PFSK-1 (cell line): ENCODE measurements around the gene INTS3.

Experiments
- FOXP2 ChIP-seq: optimal IDR thresholded peaks from 2 replicates; pipeline ENCODE3; 2011; ENCODE audit warnings: borderline replicate concordance, control low read depth, inconsistent platforms; ENCODE audit not compliant: insufficient read depth; ENCODE audit errors: extremely low read length, extremely low read depth
- POLR2AphosphoS5 ChIP-seq: IDR thresholded peaks from 2 replicates; pipeline ENCODE4 v1.6.1; 2012; ENCODE audit warnings: low read depth, mild to moderate bottlenecking, control low read depth, low read length, moderate library complexity
- SIN3A ChIP-seq: IDR thresholded peaks from 2 replicates; pipeline ENCODE4 v1.6.1; 2012; ENCODE audit warnings: mild to moderate bottlenecking, low read length, moderate library complexity, borderline replicate concordance; ENCODE audit not compliant: insufficient read depth
- TAF1 ChIP-seq: IDR thresholded peaks from 2 replicates; pipeline ENCODE4 v1.6.1; 2012; ENCODE audit warnings: low read length, control low read depth, borderline replicate concordance; ENCODE audit not compliant: insufficient read depth
- TF ChIP-seq, protein P1 (sequence below), 2 experiments: IDR thresholded peaks; 2 replicates each; pipeline versions ENCODE4 v1.6.1 to v1.8.0; 2011 to 2012; ENCODE audit warnings: low read depth in 2 of 2, low read length in 2 of 2, control low read depth in 1 of 2, inconsistent platforms in 1 of 2, mild to moderate bottlenecking in 1 of 2, moderate library complexity in 1 of 2; ENCODE audit not compliant: insufficient read depth in 1 of 2

The INTS3 gene

DNA sequence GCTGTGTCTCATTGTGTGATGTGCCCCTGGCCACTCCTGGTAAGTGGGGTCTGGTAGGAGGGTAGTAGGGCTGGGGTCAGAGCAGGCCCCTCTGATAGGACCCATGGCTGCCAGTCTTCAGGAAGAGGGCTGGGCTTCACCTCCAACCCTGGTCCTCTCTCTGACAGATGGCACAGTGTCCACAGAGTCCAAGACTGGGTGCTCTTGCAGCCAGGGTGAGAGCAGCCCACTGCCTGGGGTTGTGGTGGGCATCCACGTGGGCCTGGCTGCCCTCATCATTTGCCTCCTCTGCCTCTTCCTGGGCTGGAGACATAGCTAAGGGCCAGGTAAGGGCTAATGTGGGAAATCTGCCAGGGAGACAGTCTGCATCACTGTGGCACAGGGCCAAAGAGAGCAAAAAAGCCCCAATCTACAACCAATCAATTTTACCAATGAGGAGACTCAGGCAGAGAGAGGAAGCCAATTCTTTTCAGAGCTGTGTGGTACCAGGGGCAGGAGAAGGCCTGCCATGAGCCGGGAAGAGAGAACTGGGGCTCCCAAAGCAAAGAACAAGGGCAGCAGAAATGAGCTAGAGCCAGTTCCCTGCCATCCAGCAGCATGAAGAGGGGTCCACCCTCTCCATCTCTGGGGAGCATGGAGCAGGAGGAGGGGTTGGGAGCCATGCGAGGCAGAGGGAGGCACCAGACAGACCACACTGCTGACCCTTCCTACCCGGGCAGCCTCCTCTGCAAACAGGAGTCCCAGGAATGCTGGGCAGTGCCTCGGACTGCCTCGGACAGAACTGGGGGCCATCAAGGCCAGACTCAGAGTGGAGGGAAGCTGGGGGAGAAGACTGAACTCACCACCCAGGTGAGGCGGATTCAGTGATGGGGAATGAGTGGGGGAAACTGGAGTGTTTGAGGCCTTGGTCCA is 74.2 kb downstream of the INTS3 start:
- no peak for TF ChIP-seq TAF1
- TF ChIP-seq FOXP2 = no peak

DNA sequence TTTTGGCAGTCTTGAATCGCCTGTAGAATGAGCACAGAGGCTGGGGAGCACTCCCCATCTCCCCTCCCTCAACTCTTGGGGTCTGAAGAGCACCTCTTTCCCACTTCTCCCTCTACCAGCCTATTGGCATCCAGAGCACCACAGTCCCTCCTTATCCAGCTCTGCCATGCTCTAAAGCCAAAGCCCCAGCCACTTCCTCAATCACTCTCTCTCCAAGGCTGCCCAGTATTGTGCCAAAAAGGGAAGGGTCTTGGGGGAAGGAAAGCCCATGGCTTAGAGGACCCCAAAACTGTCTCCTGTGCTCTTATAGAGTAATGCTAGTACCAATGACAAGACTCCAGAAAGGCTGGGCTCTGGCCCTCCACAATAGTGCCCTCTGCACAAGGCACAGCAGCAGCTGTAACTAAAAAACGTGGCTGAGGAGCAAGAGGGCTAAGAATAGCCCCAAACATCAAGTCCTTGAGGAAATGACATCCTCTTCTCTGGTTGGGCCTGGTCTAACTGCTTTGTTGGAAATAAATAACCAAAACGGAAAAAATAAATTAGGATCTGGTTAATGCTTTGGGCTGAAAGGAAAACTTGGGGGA is 75.7 kb downstream of the INTS3 start:
- TF ChIP-seq POLR2AphosphoS5 = no peak

- TF ChIP-seq POLR2AphosphoS5 = no peak; the same call in 1 of the 2 replicates
- no peak for TF ChIP-seq FOXP2
- no peak for TF ChIP-seq SIN3A
- TF ChIP-seq, protein P1, sequence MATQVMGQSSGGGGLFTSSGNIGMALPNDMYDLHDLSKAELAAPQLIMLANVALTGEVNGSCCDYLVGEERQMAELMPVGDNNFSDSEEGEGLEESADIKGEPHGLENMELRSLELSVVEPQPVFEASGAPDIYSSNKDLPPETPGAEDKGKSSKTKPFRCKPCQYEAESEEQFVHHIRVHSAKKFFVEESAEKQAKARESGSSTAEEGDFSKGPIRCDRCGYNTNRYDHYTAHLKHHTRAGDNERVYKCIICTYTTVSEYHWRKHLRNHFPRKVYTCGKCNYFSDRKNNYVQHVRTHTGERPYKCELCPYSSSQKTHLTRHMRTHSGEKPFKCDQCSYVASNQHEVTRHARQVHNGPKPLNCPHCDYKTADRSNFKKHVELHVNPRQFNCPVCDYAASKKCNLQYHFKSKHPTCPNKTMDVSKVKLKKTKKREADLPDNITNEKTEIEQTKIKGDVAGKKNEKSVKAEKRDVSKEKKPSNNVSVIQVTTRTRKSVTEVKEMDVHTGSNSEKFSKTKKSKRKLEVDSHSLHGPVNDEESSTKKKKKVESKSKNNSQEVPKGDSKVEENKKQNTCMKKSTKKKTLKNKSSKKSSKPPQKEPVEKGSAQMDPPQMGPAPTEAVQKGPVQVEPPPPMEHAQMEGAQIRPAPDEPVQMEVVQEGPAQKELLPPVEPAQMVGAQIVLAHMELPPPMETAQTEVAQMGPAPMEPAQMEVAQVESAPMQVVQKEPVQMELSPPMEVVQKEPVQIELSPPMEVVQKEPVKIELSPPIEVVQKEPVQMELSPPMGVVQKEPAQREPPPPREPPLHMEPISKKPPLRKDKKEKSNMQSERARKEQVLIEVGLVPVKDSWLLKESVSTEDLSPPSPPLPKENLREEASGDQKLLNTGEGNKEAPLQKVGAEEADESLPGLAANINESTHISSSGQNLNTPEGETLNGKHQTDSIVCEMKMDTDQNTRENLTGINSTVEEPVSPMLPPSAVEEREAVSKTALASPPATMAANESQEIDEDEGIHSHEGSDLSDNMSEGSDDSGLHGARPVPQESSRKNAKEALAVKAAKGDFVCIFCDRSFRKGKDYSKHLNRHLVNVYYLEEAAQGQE (IDR thresholded peaks at IDR 0.05; ENCODE audit: insufficient read depth in 1 of 2, low read depth in 2 of 2, low read length in 2 of 2) = no peak
Measured at GRCh38 chr1:153804112-153804511, 76.3 kb downstream of the INTS3 start.

DNA sequence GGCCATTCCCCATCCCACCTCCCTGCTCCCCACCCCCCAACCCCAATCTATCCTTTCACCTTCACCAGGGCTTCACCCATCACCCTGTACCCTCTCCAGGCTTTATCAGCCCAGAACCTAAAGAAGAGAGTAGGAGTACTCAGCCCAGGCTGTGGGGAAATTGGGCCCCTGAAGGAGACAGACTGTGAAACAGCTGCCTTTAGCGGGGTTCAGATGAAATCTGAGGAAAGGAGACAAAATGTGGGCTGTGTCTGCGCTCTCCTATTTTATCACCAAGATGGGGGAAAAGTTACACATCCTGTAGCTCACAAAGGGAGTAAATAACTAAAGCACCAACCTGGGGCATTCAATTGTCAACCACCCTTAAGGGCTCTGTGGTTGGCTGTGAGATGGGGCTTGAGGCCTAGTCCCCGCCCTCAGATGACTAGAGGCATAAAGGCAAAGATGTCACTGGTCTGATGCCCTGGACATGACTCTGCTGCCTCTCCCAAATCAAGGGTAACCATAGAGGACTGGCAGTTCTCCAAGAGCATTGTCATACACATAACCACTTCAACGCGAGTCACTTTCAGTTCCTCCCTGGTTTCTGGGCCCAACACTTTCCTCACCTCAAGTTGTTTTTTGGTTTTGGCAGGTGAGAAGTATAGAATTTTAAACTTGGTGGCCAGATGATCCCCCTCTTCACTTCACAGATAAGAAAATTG is 77.3 kb downstream of the INTS3 start:
- TF ChIP-seq TAF1 = no peak
- TF ChIP-seq SIN3A = no peak
- TF ChIP-seq, protein P1 (IDR thresholded peaks at IDR 0.05; ENCODE audit: insufficient read depth in 1 of 2, low read depth in 2 of 2, low read length in 2 of 2) = no peak
- TF ChIP-seq FOXP2 = no peak
- no peak for TF ChIP-seq POLR2AphosphoS5

DNA sequence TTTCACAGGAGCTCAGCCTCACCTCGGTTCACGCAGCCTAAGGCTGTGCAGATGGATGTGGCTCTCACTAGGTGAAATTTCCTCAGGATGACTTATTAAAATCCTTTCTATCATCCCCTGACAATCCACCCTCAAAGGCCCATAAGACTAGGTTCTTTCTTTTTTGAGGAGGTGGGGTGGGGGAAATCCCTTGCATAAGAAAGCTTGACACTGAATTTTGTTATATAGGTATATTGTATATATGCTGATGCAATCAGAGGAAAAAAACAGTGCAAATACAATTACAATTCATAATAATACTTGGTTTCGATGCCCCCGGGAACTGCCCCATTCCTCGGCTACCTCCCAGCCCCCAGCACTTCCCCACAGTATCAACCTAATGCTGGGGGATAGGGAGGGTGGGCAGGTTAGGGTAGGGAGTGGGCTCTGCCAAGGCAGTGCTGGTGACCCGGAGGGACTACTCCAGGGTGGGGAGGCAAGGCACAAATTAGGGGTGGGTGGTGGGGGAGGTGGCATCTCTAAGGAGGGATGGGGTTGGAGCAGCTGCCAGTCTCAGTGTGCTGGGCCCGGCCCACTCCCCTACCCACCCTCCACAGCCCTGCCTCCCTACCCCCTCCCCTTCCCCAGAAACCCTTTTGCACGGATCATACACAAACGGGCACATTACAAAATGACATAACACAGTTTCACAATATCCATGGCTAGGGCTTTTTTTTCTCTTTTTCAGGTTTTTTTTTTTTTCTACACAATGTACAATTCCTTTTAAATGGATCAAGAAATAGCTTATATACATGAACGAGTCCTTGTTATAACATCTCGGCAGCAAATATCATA is 78.3 kb downstream of the INTS3 start:
- no peak for TF ChIP-seq FOXP2
- no peak for TF ChIP-seq POLR2AphosphoS5
- TF ChIP-seq SIN3A = no peak
- no peak for TF ChIP-seq TAF1
- TF ChIP-seq, protein P1 (IDR thresholded peaks at IDR 0.05; ENCODE audit: insufficient read depth in 1 of 2, low read depth in 2 of 2, low read length in 2 of 2) = no peak
